SW480 (cell line): ENCODE measurements around the gene RAPGEF4.
A peak's percentile ranks its signal among the peaks of the same experiment; 100 is the strongest.
"Not testable (repeated sequence)": the region's sequence is repeated elsewhere in the genome, so short reads cannot be mapped to it uniquely, and the experiment has no call there.

Experiments used
- DNase-seq: peaks from one replicate; pipeline ENCODE4 v3.0.0-alpha.2; 2016; ENCODE audit warnings: low spot score

The RAPGEF4 gene

DNA sequence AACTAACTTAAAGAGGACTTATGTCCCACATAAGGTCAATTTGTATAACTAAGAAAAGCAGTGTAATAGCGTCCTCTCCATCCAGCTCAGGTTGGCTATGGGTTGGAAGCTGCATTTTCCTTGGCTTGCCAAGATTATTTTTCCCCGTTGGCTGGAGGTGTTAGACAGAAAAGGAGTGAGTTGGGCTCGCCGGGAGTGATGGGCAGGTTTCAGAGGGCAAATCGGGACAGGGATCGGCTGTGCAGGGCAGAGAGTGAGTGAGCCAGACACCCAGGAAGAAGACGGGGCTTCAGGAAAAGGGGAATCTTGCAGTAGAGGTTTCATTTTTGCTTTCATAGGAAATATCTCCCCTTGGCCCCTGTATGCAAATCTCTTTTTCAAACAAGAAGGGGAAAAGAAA lies 298.5 kb downstream of the RAPGEF4 start:
- no peak for DNase-seq

- DNase-seq: no peak
These were observed 301.8 kb downstream of the RAPGEF4 start for GRCh38 chr2:173037245-173038120.

- not testable (repeated sequence) for DNase-seq
These were observed 302.6 kb downstream of the RAPGEF4 start for GRCh38 chr2:173038257-173038656.

DNA sequence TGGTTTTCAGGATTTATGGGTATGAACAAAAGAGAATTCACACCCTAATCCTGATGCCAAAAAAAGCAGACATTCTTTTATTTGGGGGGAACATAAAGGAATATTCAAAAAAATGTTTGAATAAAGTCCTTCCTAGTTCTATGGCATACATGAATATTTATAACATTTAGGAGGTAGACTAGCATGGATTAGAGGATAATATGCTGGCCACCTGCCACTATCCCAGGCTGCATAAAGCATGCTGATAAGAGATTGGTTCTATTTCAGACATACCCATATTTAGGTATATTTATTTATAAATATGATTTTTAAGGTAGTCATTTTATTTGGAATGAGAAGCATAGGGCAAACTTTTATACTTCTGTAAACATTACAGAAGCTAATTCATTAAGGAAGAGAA lies 305.1 kb downstream of the RAPGEF4 start:
- DNase-seq: no peak

GRCh38 chr2:173043476-173043875 lies 307.8 kb downstream of the RAPGEF4 start:
- DNase-seq: no peak

- DNase-seq: no peak
These were observed 308.4 kb downstream of the RAPGEF4 start for GRCh38 chr2:173043897-173044519.

DNA sequence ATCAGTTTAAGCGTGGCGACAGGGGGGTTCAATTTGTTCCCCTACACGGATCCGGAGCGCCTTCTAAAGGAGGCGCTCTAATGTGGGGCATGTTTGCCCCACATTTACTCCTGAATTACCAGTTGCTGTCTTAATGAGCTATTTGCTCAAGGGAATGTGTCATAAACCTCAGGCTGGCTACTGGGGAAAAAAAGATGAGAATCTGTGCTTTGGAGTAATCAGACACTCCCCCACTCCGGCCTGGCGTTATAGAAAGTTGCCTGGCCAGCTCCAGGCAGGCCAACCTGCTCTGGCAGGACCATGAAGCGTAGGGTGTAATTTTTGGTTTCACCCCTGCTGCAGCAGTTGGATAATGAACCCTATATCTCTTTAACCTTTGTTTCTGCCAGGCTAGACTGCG lies 309.0 kb downstream of the RAPGEF4 start:
- no peak for DNase-seq

- no peak for DNase-seq
These were observed 309.5 kb downstream of the RAPGEF4 start for GRCh38 chr2:173045181-173045580.

DNA sequence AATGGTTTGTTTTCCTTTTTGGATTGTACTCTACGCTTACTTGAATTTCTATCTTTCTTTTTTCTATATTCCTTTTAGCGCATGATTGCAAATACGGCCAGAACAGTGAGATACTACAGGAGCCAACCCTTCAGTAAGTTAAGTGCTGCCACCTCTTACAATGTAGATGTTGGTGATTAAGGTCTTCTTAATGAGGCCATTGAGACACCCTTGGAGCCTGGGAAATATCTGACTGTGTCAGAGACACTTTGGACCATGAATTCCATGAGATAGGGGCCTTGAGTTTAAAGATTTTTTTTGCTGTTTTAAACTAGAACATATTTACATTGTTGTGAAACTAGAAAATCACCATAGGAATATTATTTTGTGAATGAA lies 312.9 kb downstream of the RAPGEF4 start:
- DNase-seq: no peak

DNA sequence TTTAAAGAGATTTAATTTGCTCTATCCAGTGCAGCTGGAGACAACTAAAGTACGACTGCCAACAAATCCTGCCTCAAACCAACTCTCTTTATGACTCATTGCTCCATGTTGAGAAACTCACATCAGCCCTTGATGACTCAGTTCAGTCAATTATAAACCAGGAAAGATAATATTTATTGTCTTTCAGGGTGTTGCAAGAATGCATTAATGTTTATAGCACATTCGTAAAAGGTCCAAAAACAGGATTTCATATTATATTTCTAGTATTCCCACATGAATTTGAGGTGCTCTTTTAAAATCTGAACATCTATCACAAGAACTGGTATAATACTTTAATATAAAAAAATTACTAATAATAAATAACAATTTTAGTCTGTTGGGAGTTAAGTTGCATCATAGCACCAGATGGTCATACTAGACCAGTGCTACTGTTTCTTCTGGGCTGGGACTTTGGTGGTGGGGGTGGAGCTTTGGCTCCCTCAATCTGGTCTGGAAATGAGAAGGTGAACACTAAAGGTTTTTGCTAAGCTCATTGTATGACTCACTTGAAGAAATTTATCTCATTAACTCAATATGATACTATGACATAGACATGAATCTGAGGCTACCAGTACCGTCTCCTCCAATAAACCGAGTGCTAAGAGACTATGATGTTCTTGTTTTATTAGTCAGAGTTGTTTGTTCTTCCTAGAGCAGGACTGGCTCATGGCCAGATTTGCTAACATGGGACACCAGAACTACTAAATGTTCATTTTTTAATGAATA lies 313.4 kb downstream of the RAPGEF4 start:
- DNase-seq: peak; percentile 95

DNA sequence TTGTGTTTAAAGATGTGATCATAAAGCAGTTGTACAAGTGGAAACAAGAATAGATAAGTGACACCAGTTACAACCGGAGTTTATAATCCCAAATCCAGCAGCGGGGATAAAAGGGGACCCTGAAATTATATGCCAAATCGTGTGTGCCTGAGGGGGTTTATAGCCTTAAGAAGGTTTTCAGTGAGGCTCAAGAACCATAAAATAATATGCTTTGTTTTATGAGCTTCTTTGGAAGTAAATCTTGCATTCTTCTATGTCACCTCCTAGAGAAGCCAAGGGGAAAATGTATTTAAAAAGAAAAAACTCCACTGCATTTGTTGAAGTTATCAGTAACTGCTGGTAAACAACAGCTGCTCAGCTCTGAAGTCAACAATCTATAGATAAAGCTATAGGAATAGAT lies 314.2 kb downstream of the RAPGEF4 start:
- DNase-seq: no peak

DNA sequence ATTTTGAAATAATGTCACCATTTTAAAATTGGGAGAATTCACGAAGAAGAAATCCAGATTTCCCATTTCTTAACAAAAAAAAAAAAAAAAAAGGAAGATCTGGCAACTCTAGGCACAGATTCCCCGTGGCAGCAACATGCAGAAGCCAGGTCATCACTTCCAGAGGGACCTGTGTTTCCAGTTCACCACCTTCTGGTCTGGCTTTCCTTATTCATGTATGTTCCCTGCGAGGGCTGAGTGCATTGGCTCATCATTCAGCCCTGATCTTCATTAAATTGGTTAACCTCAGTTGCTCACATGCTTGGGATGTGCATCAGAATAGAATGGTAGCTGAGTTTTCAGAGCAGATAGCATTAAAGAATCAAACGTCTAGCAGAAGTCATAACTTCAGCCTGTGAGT lies 315.0 kb downstream of the RAPGEF4 start:
- no peak for DNase-seq

- no peak for DNase-seq
These were observed 316.0 kb downstream of the RAPGEF4 start for GRCh38 chr2:173051463-173052215.

GRCh38 chr2:173053043-173053699 lies 317.5 kb downstream of the RAPGEF4 start:
- DNase-seq: no peak

DNA sequence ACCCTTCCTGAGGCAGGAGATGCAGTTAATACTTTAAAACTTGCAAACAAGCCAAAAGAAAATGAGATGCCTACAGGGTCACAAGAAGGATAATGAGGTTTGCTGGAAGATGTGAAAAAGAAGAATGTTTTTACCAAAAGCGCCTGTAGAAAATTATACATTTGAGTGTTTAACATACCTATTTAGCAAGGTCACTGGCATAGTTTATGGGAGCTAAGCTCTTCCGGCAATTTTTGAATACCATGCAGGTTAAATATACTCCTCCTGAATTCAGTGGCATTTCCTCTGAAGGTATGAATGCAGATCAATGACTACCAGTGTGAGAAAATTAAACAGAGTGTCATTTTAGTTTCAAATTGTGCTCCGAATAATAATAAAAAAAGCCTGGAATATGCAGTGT lies 318.8 kb downstream of the RAPGEF4 start:
- DNase-seq: no peak

GRCh38 chr2:173056705-173057364 lies 321.2 kb downstream of the RAPGEF4 start:
- DNase-seq: no peak

DNA sequence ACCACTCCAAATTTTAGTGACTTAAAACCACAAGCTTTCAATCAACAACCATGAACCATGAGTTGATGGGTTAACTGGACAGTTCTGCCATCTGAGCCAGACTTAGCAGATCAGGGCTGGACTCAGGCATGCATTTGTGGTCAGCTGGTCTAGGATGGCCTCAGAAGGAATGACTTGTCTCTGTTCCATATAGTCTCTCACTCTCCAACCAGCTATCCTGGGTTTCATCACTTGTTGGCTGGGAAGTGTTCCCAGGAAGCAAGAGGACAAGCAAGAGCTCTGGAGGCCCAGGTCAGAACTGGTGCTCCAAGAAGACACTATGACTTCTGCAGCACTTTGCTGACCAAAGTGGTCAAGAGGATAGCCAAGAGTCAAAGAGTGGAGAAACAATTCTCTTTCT lies 322.5 kb downstream of the RAPGEF4 start:
- DNase-seq: no peak

DNA sequence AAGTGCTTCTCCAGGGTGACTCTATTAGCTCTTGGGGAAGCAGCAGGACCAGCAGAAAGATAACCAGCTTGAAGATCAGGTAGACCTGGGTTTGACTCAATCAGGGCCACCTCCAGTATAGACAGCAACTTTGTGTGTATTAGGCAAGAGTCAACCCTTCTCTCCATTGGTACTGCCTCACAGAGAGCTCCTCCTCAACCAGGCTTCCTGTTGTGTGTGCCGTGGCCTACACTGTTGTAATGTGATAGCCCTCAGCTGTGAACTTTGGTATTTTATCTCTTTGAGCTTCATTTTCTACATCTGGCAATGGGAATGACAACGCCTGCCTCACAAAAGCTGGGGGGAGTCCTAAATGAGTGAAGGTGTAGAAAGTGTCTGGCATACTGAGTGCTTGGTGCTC lies 323.0 kb downstream of the RAPGEF4 start:
- no peak for DNase-seq

DNA sequence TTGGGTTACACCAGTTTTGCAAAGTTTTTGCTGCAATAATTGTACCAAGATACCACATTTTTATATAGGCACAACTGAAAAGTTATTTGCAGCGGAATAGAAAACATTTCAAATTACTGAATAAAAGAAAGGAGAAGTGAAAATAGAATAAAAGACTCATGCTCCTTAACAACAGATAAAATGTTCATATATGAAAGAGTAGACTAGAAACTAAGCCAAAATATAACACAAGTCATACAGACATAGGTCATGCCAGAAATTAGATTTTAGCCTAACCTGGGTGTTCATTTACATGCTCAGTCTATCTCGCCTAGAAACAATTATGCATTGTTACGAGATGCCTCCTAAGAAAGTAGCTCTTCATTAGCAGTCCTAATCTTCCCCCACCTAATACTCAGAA lies 323.6 kb downstream of the RAPGEF4 start:
- DNase-seq: no peak

GRCh38 chr2:173059971-173060461 lies 324.4 kb downstream of the RAPGEF4 start:
- no peak for DNase-seq

- DNase-seq: no peak
These were observed 327.2 kb downstream of the RAPGEF4 start for GRCh38 chr2:173062801-173063200.
